ENCODE measurements around the gene ARHGAP42.

- TF ChIP-seq, protein P1, sequence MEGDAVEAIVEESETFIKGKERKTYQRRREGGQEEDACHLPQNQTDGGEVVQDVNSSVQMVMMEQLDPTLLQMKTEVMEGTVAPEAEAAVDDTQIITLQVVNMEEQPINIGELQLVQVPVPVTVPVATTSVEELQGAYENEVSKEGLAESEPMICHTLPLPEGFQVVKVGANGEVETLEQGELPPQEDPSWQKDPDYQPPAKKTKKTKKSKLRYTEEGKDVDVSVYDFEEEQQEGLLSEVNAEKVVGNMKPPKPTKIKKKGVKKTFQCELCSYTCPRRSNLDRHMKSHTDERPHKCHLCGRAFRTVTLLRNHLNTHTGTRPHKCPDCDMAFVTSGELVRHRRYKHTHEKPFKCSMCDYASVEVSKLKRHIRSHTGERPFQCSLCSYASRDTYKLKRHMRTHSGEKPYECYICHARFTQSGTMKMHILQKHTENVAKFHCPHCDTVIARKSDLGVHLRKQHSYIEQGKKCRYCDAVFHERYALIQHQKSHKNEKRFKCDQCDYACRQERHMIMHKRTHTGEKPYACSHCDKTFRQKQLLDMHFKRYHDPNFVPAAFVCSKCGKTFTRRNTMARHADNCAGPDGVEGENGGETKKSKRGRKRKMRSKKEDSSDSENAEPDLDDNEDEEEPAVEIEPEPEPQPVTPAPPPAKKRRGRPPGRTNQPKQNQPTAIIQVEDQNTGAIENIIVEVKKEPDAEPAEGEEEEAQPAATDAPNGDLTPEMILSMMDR (IDR thresholded peaks at IDR 0.05; ENCODE audit: insufficient read depth, low read length, poor library complexity, severe bottlenecking): no peak
- TF ChIP-seq EZH2phosphoT487 (conservative IDR thresholded peaks at IDR 0.05; ENCODE audit: low read length): no peak
Measured at GRCh38 chr11:100732949-100733348, 45.9 kb downstream of the ARHGAP42 start.

Measured in SU-DHL-6 (cell line).